K562 (cell line): ENCODE results near the gene DPM2. TPM values are rescaled to one million over a fixed set of nuclear protein-coding genes. Genes with fewer than 3 reads are reported as not detected.

ENCODE experiments used
- ATAC-seq: fragments of 200-7000 bp; cut with Tn5 transposase; 3 replicates; pipeline ENCODE4 v1.9.1; 2020; ENCODE audit warnings: moderate library complexity
- BruUV-seq: library from RNA; stranded (reverse); fragments of 400-500 nt; replicated peaks from 2 replicates; lab custom pipeline; 2021; lab: Mats Ljungman, UMichigan
- CTCF ChIA-PET: fragments of 300-600 bp; formaldehyde crosslinking; extraction: SDS; loops from one replicate; lab custom pipeline; 2021; ENCODE audit warnings: low intra/inter-chr PET ratio; lab: Yijun Ruan, JAX
- POLR2A ChIA-PET: fragments of 300-600, 350-650 bp; sonication (Branson Sonifier 250); formaldehyde crosslinking; extraction: SDS; loops from one replicate; lab custom pipeline; 2021; ENCODE audit warnings: antibody characterized with exemption, inconsistent platforms; lab: Yijun Ruan, JAX
- DNase-seq, 4 experiments: peaks; one replicate each; pipeline versions ENCODE4 v3.0.0 to v3.0.0-alpha.2; 2011 to 2018; ENCODE audit warnings: low spot score in 3 of 4, mixed read lengths in 3 of 4; ENCODE audit errors: extremely low read depth in 1 of 4
- FAIRE-seq: peaks from 2 replicates; lab custom pipeline; 2011; peaks lifted over from hg19 to GRCh38; lab: Jason Lieb, UNC
- H2AFZ ChIP-seq: 2 replicates; pipeline ENCODE4 v1.6.0; 2011; ENCODE audit warnings: low read depth, low read length, control low read depth, inconsistent platforms
- H3K27ac ChIP-seq: fragments of 200-600 bp; 3 replicates; pipeline ENCODE4 v1.8.0; 2011; ENCODE audit warnings: low read depth, mild to moderate bottlenecking, control low read depth, inconsistent platforms, low read length, moderate library complexity, mixed read lengths; ENCODE audit errors: extremely low read depth
- H3K27me3 ChIP-seq, 2 experiments: fragments of 300-600 bp in 1 of 2; 2 replicates in 1 of 2; 3 replicates in 1 of 2; pipeline versions ENCODE4 v1.6.0 to v1.8.0; 2011; ENCODE audit warnings: inconsistent platforms in 2 of 2, low read length in 2 of 2, mild to moderate bottlenecking in 1 of 2, mixed read lengths in 1 of 2, moderate library complexity in 1 of 2; ENCODE audit not compliant: control insufficient read depth in 2 of 2, insufficient read depth in 2 of 2
- H3K36me3 ChIP-seq: fragments of 300-600 bp; 3 replicates; pipeline ENCODE4 v1.8.0; 2011; ENCODE audit warnings: mild to moderate bottlenecking, low read length, inconsistent platforms; ENCODE audit not compliant: control insufficient read depth, insufficient read depth
- H3K4me1 ChIP-seq, 2 experiments: fragments of 200-600 bp in 1 of 2; replicated peaks in 1 of 2; 2 replicates in 1 of 2; 3 replicates in 1 of 2; pipeline versions ENCODE4 v1.5.1 to v1.8.0; 2011; ENCODE audit warnings: inconsistent platforms in 2 of 2, low read length in 2 of 2, mild to moderate bottlenecking in 1 of 2, mixed read lengths in 1 of 2, moderate library complexity in 1 of 2; ENCODE audit not compliant: control insufficient read depth in 2 of 2, insufficient read depth in 2 of 2
- H3K4me2 ChIP-seq: 2 replicates; pipeline ENCODE4 v1.6.1; 2011; ENCODE audit warnings: low read length, control low read depth, inconsistent platforms, mixed read lengths; ENCODE audit not compliant: insufficient read depth
- H3K4me3 ChIP-seq: fragments of 200-600 bp; sonication (generic), shearing (Covaris generic); 2 replicates; pipeline ENCODE4 v1.5.1; 2016; ENCODE audit warnings: control low read depth, inconsistent platforms
- H3K79me2 ChIP-seq: fragments of 200-600 bp; 3 replicates; pipeline ENCODE4 v1.8.0; 2011; ENCODE audit warnings: low read length, inconsistent platforms; ENCODE audit not compliant: control insufficient read depth, insufficient read depth
- H3K9ac ChIP-seq, 2 experiments: 2 replicates each; pipeline versions ENCODE4 v1.6.0 to v1.6.1; 2011; ENCODE audit warnings: low read depth in 2 of 2, low read length in 2 of 2, control low read depth in 1 of 2, inconsistent platforms in 1 of 2, mild to moderate bottlenecking in 1 of 2, mixed read lengths in 1 of 2; ENCODE audit not compliant: insufficient read depth in 1 of 2
- H3K9me1 ChIP-seq: one replicate; pipeline ENCODE4 v1.6.0; 2011; ENCODE audit warnings: inconsistent platforms, mild to moderate bottlenecking, low read length, moderate library complexity; ENCODE audit not compliant: control insufficient read depth, insufficient read depth
- H3K9me3 ChIP-seq: replicated peaks from 2 replicates; pipeline ENCODE4 v1.5.1; 2011; ENCODE audit warnings: low read depth, low read length, inconsistent platforms; ENCODE audit not compliant: control insufficient read depth, insufficient read depth
- H4K20me1 ChIP-seq: replicated peaks from 2 replicates; pipeline ENCODE4 v1.6.1; 2011; ENCODE audit warnings: low read length, inconsistent platforms, mixed read lengths; ENCODE audit not compliant: control insufficient read depth, insufficient read depth
- ETV1 ChIP-seq: fragments of 450-650 bp; conservative IDR thresholded peaks from 2 replicates; pipeline ENCODE4 v1.6.1; 2016; ENCODE audit warnings: missing genetic modification characterization, control low read depth, low read depth, missing compliant biosample characterization
- ETV6 ChIP-seq, 3 experiments: fragments of 150-350 bp in 1 of 3; sonication (generic) in 1 of 3; formaldehyde crosslinking in 1 of 3; IDR thresholded peaks; 2 replicates each; pipeline versions ENCODE4 v1.6.1 to v1.8.0; 2014 to 2022; ENCODE audit warnings: borderline replicate concordance in 2 of 3, low read depth in 2 of 3, antibody characterized with exemption in 1 of 3, low read length in 1 of 3, mild to moderate bottlenecking in 1 of 3, missing genetic modification reagents in 1 of 3
- NELFE ChIP-seq: IDR thresholded peaks from 2 replicates; pipeline ENCODE4 v1.6.1; 2011; ENCODE audit warnings: mild to moderate bottlenecking; ENCODE audit not compliant: insufficient read depth, insufficient read length
- SP1 ChIP-seq: sonication (generic); formaldehyde crosslinking; IDR thresholded peaks from 2 replicates; pipeline ENCODE4 v1.8.1; 2022; ENCODE audit warnings: mild to moderate bottlenecking, missing genetic modification reagents
- XRCC5 ChIP-seq: fragments of 200-400 bp; formaldehyde crosslinking; IDR thresholded peaks from 2 replicates; pipeline ENCODE4 v1.6.1; 2017; ENCODE audit warnings: low read depth, mild to moderate bottlenecking, low read length
- ZC3H8 ChIP-seq: fragments of 450-650 bp; IDR thresholded peaks from 2 replicates; pipeline ENCODE4 v1.6.1; 2017
- WGBS: fragments of 100-300 bp; shearing (Covaris generic); methylation state at CpG from one replicate; pipeline ENCODE4 v1.1.6; 2016; ENCODE audit warnings: low coverage, mixed read lengths; ENCODE audit not compliant: insufficient coverage; ENCODE audit errors: missing lambda C conversion rate; 5-methylcytosine and 5-hydroxymethylcytosine counted together
- in situ Hi-C: fragments of 300-500 bp; cut with MboI; formaldehyde crosslinking; loops from 4 replicates; pipeline ENCODE4 v1.15.0; 2018; ENCODE audit warnings: inconsistent platforms, mixed read lengths
- intact Hi-C: fragments of 100-400 bp; cut with micrococcal nuclease; formaldehyde crosslinking; loops from 2 replicates; pipeline ENCODE4 v1.14.2; 2022
- polyA plus RNA-seq, 8 experiments: library from polyadenylated mRNA; depleted of rRNA in 4 of 8; stranded (reverse) in 5 of 8; unstranded in 3 of 8; fragments of >200 nt; fragmentation: Nextera tagmentation in 2 of 8; fragmentation: Illumina TruSeq in 1 of 8; extraction: Ambion mirVana in 2 of 8; extraction: Trizol in 1 of 8; gene quantifications; 2 replicates each; pipeline versions ENCODE4 v1.2.1 to v1.2.3, GENCODE V29; 2011 to 2014; ENCODE audit warnings: inconsistent platforms in 1 of 8, missing spikeins in 1 of 8
- total RNA-seq, 7 experiments: library from RNA; depleted of rRNA in 6 of 7; stranded (reverse); fragments of >200 nt in 6 of 7; fragmentation: Illumina TruSeq in 2 of 7; extraction: Trizol in 2 of 7; gene quantifications; 2 replicates each; pipeline versions ENCODE4 v1.2.1 to v1.2.3, GENCODE V29; 2011 to 2021; ENCODE audit warnings: low replicate concordance in 1 of 7

DPM2 gene
- total and polyA plus RNA-seq, 9 of the 15 experiments (the other 6 are each of a cell fraction or from before 2014, with no cell fraction given): 43.5 to 126 (median 71.1) TPM

DNA sequence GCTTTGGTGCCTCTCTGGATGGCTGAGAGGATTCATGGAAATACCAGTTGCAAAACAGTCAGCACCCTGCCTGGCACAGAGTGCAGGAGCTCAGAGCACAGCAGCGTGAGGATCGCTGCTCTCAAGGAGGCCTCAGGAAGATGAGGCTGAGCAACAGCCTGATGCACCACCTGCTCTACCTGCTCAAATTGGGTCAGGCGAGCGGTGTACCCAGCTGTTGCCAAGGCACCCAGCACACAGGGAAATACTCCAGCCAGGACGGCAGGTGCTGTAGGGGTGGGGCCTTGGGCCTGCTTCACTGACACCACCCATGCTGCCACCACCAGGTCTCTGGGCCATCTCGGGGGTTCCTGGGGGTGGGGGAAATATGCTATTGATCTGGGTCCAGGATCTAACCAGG is 38.8 kb upstream of the DPM2 start:
- in situ Hi-C loops: no loop called here
- Histone ChIP-seq H3K79me2 (peaks cover 84% of the 10 kb centered on the region), H3K27ac (no peak overlapping the region), H2AFZ (no peak overlapping the region), H3K9me3 (no peaks in the 10 kb centered on the region), H3K4me1 (peaks cover 28 to 79% of the 10 kb centered on the region in 2 experiments), H3K4me3 (no peak overlapping the region), H3K4me2 (no peak overlapping the region), H3K36me3 (peaks cover 6% of the 10 kb centered on the region; the same call in 1 of the 3 replicates), H3K27me3 (no peaks in the 10 kb centered on the region), H3K9ac (0 out of 4 replicates have a peak overlapping the region, but pooled peaks of 1 of the 2 experiments have one; percentile 54), H3K9me1 (no peaks in the 10 kb centered on the region), H4K20me1 (peaks cover 69% of the 10 kb centered on the region)
- no peak for ATAC-seq
- TF ChIP-seq ETV1 (tag) (no peak), XRCC5 (no peak), NELFE (no peak), SP1 (no peak), ETV6 (IDR thresholded peaks at IDR 0.05; ENCODE audit: borderline replicate concordance in 1 of 2, low read depth in 2 of 2, low read length in 1 of 2) (no peak), ETV6 (CRISPR knock-in tag; IDR thresholded peaks at IDR 0.05; ENCODE audit: borderline replicate concordance) (no peak), ZC3H8 (no peak)
- no peak for FAIRE-seq
- WGBS: 86% methylated on average over 6 of the region's 6 CpGs
- ChIA-PET CTCF (no interaction called here), POLR2A (interaction anchor here (0.6 to 1.6 kb wide), 5 partner anchors 8 to 29 kb away, joined by 3 to 6 read pairs (median 3); no protein-coding TSS in a partner anchor)
- no TSS peak for BruUV-seq
- intact Hi-C loops: no loop called here
- no peak for DNase-seq
